WERI-Rb-1 (cell line): Measurements from ENCODE around the gene ORMDL1.

Experiments
- DNase-seq: peaks from one replicate; pipeline ENCODE4 v3.0.0-alpha.2; 2020
- H3K27ac ChIP-seq: fragments of 250-450 bp; sonication (Bioruptor Pico); 2 replicates; pipeline ENCODE4 v1.5.1; 2020; ENCODE audit warnings: mild to moderate bottlenecking, moderate library complexity
- H3K27me3 ChIP-seq: fragments of 250-450 bp; sonication (Bioruptor Pico); 2 replicates; pipeline ENCODE4 v1.5.1; 2021; ENCODE audit warnings: mild to moderate bottlenecking, low read depth, moderate library complexity; ENCODE audit not compliant: insufficient read depth, severe bottlenecking
- H3K36me3 ChIP-seq: fragments of 250-450 bp; sonication (Bioruptor Pico); 2 replicates; pipeline ENCODE4 v1.5.1; 2020; ENCODE audit warnings: mild to moderate bottlenecking, moderate library complexity
- H3K4me3 ChIP-seq: 2 replicates; pipeline ENCODE4 v1.5.1; 2011; ENCODE audit warnings: low read depth, mild to moderate bottlenecking, control low read depth, low read length
- H3K9me3 ChIP-seq: fragments of 250-450 bp; sonication (Bioruptor Pico); 2 replicates; pipeline ENCODE4 v1.5.1; 2021; ENCODE audit warnings: mild to moderate bottlenecking, moderate library complexity; ENCODE audit not compliant: severe bottlenecking
- TF ChIP-seq, protein P1 (sequence below): IDR thresholded peaks from 2 replicates; pipeline ENCODE4 v1.5.1; 2011; ENCODE audit warnings: low read depth, mild to moderate bottlenecking, control low read depth, inconsistent platforms, low read length

ORMDL1 gene

DNA sequence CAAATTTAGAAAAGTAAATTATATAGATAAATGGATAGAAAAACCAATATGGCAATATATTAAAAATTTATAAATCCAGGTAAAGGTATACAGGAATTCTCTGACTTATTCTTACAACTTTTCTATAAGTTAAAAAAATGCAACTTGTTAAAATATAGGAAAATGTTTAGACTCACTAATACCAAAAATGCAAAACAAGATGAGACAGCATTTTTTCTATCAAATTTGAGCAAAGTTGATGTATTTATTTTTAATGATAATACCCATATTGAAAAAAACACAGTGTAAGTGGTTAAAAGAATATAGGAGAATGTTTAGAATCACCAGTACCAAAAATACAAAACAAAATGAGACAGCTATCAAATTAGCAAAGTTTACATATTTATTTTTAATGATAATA, 57.3 kb downstream of the ORMDL1 start:
- TF ChIP-seq, protein P1, sequence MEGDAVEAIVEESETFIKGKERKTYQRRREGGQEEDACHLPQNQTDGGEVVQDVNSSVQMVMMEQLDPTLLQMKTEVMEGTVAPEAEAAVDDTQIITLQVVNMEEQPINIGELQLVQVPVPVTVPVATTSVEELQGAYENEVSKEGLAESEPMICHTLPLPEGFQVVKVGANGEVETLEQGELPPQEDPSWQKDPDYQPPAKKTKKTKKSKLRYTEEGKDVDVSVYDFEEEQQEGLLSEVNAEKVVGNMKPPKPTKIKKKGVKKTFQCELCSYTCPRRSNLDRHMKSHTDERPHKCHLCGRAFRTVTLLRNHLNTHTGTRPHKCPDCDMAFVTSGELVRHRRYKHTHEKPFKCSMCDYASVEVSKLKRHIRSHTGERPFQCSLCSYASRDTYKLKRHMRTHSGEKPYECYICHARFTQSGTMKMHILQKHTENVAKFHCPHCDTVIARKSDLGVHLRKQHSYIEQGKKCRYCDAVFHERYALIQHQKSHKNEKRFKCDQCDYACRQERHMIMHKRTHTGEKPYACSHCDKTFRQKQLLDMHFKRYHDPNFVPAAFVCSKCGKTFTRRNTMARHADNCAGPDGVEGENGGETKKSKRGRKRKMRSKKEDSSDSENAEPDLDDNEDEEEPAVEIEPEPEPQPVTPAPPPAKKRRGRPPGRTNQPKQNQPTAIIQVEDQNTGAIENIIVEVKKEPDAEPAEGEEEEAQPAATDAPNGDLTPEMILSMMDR: no peak
- Histone ChIP-seq H3K4me3 (no peak overlapping the region), H3K27me3 (no peaks in the 10 kb centered on the region), H3K27ac (no peak overlapping the region), H3K36me3 (no peaks in the 10 kb centered on the region), H3K9me3 (no peaks in the 10 kb centered on the region)
- DNase-seq: no peak

DNA sequence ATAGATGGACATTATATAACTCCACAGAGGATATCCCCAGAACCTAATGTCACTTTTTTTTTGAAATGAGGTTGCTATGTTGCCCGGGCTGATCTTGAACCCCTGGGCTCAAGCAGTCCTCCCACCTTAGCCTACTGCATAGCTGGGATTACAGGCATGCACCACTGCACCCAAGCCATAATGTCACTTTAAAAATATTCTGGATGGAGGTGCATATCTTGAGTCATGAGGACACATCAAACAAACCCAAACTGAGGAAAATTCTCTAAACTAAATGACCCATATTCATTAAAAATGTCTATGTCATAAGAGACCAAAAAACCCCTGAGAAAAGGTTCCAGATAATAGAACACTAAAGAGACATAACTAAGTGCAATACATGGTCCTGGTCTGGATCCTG, 57.9 kb downstream of the ORMDL1 start:
- no peak overlapping the region for H3K27ac ChIP-seq
- no peak overlapping the region for H3K4me3 ChIP-seq
- no peaks in the 10 kb centered on the region for H3K9me3 ChIP-seq
- no peak for DNase-seq
- H3K36me3 ChIP-seq: no peaks in the 10 kb centered on the region
- H3K27me3 ChIP-seq: no peaks in the 10 kb centered on the region
- TF ChIP-seq, protein P1: no peak

DNA sequence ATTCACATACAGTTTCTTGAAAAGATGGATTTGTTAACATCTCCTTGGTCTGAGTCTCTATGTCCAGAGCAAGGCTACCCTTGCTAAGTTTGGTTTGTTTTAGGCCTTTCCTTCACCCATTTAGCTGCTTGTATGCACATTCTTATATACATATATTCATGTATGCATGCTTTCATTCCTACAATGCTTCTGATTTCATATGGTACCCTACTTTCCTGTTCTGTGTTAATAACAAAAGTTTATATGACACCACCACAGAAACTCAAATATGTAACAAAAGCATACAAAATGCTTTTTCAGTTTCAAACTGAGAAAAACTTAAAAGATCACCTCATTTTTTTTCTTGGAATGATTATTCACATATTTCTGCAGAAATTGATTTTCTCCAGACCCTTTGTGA, 60.9 kb downstream of the ORMDL1 start:
- H3K9me3 ChIP-seq: no peaks in the 10 kb centered on the region
- no peak for DNase-seq

More for the DNA sequence above, 60.9 kb downstream of the ORMDL1 start:
- TF ChIP-seq, protein P1: no peak
- no peak overlapping the region for H3K4me3 ChIP-seq
- H3K36me3 ChIP-seq: no peaks in the 10 kb centered on the region
- H3K27me3 ChIP-seq: no peaks in the 10 kb centered on the region
- no peak overlapping the region for H3K27ac ChIP-seq
